HG02798 (cell line): ENCODE results near the gene LILRB5.
A peak's percentile ranks its signal among the peaks of the same experiment; 100 is the strongest.
"Not testable (repeated sequence)": the region's sequence is repeated elsewhere in the genome, so short reads cannot be mapped to it uniquely, and the experiment has no call there.

Experiments
- ATAC-seq: cut with Tn5 transposase; IDR thresholded peaks from one replicate; pipeline ENCODE4 v1.9.1; 2021; ENCODE audit warnings: mild to moderate bottlenecking; ENCODE audit not compliant: unreplicated experiment, poor library complexity

Gene LILRB5

GRCh38 chr19:54217517-54218247 lies 39.4 kb downstream of the LILRB5 start:
- not testable (repeated sequence) for ATAC-seq

- no peak for ATAC-seq
Observed at GRCh38 chr19:54216869-54217268, 40.2 kb downstream of the LILRB5 start.

GRCh38 chr19:54214734-54215133 lies 42.3 kb downstream of the LILRB5 start:
- not testable (repeated sequence) for ATAC-seq

GRCh38 chr19:54214217-54214616 lies 42.9 kb downstream of the LILRB5 start:
- ATAC-seq = not testable (repeated sequence)

GRCh38 chr19:54211235-54211634 lies 45.8 kb downstream of the LILRB5 start:
- ATAC-seq = no peak

- no peak for ATAC-seq
Observed at GRCh38 chr19:54209811-54210494, 47.1 kb downstream of the LILRB5 start.

- no peak for ATAC-seq
Observed at GRCh38 chr19:54209058-54209810, 47.8 kb downstream of the LILRB5 start.

- ATAC-seq = no peak
Observed at GRCh38 chr19:54208784-54209057, 48.4 kb downstream of the LILRB5 start.

- peak; percentile 36 for ATAC-seq
Observed at GRCh38 chr19:54207983-54208783, 48.9 kb downstream of the LILRB5 start.

GRCh38 chr19:54207676-54207982 lies 49.4 kb downstream of the LILRB5 start:
- no peak for ATAC-seq

- ATAC-seq = not testable (repeated sequence)
Observed at GRCh38 chr19:54207193-54207592, 49.9 kb downstream of the LILRB5 start.

- no peak for ATAC-seq
Observed at GRCh38 chr19:54206831-54207177, 50.3 kb downstream of the LILRB5 start.

GRCh38 chr19:54206030-54206830 lies 50.8 kb downstream of the LILRB5 start:
- no peak for ATAC-seq

- no peak for ATAC-seq
Observed at GRCh38 chr19:54204767-54205468, 52.2 kb downstream of the LILRB5 start.

GRCh38 chr19:54203151-54203611 lies 53.9 kb downstream of the LILRB5 start:
- no peak for ATAC-seq

- no peak for ATAC-seq
Observed at GRCh38 chr19:54201980-54202379, 55.1 kb downstream of the LILRB5 start.

GRCh38 chr19:54201172-54201701 lies 55.8 kb downstream of the LILRB5 start:
- ATAC-seq = no peak
